ENCODE measurements around the gene NFIC.

DNA sequence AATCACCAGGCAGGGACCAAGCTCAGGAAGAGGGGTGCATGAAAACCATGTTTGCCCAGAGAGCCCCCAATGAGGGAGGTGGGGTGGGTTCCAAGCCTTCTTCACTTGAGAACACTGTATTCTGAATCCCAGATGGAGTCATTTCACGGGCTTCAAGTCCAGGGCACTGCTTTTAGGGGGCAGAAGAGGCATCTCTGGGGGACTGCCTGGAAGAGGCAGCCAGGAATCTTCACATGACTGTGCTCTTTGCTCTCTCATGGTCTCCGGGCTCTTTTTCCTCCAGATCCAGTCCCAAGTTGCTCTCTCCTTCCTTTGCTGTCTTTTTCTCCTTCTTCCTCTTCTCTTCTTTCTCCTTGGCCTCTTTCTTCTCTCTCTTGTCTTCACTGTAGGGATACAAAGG lies 108.2 kb downstream of the NFIC start:
- no peak for TF ChIP-seq CTCF (IDR thresholded peaks at IDR 0.05)
- no peak for TF ChIP-seq EP300 (IDR thresholded peaks at IDR 0.05)

Measured in tibial nerve (tissue), 4 donors.